Mesodermal cell (in vitro differentiated cells): ENCODE measurements around the gene OSBPL2.
A peak's percentile ranks its signal among the peaks of the same experiment; 100 is the strongest.

Experiments
- H3K27ac ChIP-seq: 2 replicates; pipeline ENCODE4 v1.7.0; 2013; ENCODE audit warnings: mild to moderate bottlenecking, low read depth, low read length, moderate library complexity; ENCODE audit not compliant: severe bottlenecking
- H3K36me3 ChIP-seq: 2 replicates; pipeline ENCODE4 v1.7.1; 2013; ENCODE audit warnings: mild to moderate bottlenecking, low read length, moderate library complexity; ENCODE audit not compliant: control insufficient read depth, insufficient read depth
- H3K4me1 ChIP-seq: one replicate; pipeline ENCODE4 v1.7.1; 2013; ENCODE audit warnings: mild to moderate bottlenecking, low read length; ENCODE audit not compliant: insufficient read depth, control insufficient read depth, poor library complexity, severe bottlenecking
- H3K4me3 ChIP-seq: 2 replicates; pipeline ENCODE4 v1.7.0; 2013; ENCODE audit warnings: low read length, control low read depth, mild to moderate bottlenecking; ENCODE audit not compliant: insufficient read depth, poor library complexity, severe bottlenecking; ENCODE audit errors: extremely low read depth
- H3K9me3 ChIP-seq: 2 replicates; pipeline ENCODE4 v1.7.1; 2013; ENCODE audit warnings: mild to moderate bottlenecking, low read length, moderate library complexity; ENCODE audit not compliant: control insufficient read depth
- WGBS, 2 experiments: methylation state at CpG; one replicate each; pipeline ENCODE4 v1.1.5; 2013; ENCODE audit warnings: missing lambda C conversion rate in 2 of 2; ENCODE audit not compliant: insufficient coverage in 2 of 2; 5-methylcytosine and 5-hydroxymethylcytosine counted together

Gene OSBPL2

GRCh38 chr20:62245911-62246280 lies 7.6 kb downstream of the OSBPL2 start:
- Histone ChIP-seq H3K9me3 (no peaks in the 10 kb centered on the region), H3K36me3 (peaks cover 26% of the 10 kb centered on the region), H3K27ac (no peak overlapping the region), H3K4me3 (no peak overlapping the region), H3K4me1 (no peaks in the 10 kb centered on the region)
- 94 to 97% methylated on average over 14 to 18 of the region's 19 CpGs for WGBS, 2 experiments

- Histone ChIP-seq H3K4me1 (no peaks in the 10 kb centered on the region), H3K27ac (no peak overlapping the region), H3K9me3 (no peaks in the 10 kb centered on the region), H3K36me3 (peaks cover 21% of the 10 kb centered on the region), H3K4me3 (no peak overlapping the region)
- WGBS, 2 experiments = 82 to 98% methylated on average over 6 to 8 of the region's 8 CpGs
Observed at GRCh38 chr20:62246431-62246830, 8.1 kb downstream of the OSBPL2 start.

DNA sequence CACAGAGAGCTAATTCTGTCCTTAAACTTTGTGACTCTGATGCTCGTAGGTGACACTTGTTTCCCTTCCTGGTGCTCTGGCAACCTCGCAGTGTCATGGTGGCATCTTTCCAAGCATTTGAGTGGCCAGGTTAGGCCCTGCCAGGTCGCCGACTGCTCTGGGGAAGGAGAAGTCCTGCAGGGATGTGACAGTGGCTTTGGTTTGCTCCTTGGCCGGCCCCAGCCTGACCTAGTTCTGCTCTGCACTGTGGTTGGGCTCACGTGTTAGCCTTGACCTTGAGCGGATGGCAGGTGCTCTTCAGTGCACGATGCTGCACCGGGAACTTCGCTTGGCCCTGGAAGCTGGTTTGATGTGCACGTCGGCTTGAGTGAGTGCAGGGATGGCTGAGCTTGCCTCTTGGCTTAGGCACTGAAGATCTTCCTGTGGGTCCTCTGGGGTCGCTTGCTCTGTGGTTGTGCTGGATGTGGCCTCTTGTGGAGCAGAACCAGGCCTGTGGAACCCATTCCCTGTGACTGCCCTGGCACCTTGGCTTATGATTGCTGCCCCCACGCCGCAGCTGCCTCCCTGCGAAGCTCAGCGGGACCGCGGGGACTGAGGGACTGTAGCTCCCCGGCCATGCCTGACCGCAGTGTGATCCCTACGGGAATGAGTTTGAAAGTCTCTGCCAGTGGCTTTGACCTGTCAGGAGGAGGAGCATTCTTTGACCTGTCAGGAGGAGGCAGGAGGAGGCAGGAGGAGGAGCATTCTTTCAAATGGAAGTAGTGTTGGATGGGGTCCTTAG lies 8.7 kb downstream of the OSBPL2 start:
- Histone ChIP-seq H3K36me3 (peaks cover 19% of the 10 kb centered on the region), H3K9me3 (no peaks in the 10 kb centered on the region), H3K4me1 (no peaks in the 10 kb centered on the region), H3K27ac (no peak overlapping the region), H3K4me3 (no peak overlapping the region)
- WGBS, 2 experiments = 75 to 81% methylated on average over 17 to 22 of the region's 22 CpGs

DNA sequence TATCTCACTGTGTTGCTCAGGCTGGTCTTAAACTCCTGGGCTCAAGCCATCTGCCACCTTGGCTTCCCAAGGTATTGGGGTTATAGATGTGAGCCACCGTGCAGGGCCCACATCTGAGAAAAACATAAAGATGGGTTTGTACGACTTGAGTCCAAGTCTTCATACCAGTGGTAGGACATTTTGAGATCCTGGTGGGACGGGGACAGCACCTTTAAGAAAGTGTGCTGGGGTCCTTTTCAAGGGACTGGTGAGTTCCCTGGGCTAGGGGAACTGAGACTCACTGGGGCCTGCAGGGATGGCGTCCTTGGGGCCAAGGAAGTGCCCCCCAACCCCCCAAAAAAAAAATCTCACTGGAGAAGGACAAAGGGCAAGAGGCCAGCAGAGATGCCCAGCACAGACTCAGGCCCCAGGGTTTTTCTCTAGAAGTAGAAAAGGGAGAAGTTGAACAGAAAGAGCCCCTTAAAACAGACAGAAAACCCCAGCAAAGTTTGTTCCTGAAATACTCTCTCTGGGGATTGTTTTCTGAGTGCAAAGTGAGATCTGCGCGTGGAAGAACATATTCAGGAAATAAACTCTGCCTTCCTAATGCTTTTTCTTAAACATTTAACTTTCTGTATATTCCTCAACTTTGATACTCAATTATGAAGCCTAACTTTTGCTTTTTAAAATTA lies 10.7 kb downstream of the OSBPL2 start:
- peaks cover 7% of the 10 kb centered on the region for H3K36me3 ChIP-seq
- 91 to 100% methylated on average over 3 of the region's 6 CpGs for WGBS, 2 experiments
- H3K27ac ChIP-seq = no peak overlapping the region
- no peak overlapping the region for H3K4me3 ChIP-seq
- no peaks in the 10 kb centered on the region for H3K9me3 ChIP-seq
- H3K4me1 ChIP-seq = no peaks in the 10 kb centered on the region

DNA sequence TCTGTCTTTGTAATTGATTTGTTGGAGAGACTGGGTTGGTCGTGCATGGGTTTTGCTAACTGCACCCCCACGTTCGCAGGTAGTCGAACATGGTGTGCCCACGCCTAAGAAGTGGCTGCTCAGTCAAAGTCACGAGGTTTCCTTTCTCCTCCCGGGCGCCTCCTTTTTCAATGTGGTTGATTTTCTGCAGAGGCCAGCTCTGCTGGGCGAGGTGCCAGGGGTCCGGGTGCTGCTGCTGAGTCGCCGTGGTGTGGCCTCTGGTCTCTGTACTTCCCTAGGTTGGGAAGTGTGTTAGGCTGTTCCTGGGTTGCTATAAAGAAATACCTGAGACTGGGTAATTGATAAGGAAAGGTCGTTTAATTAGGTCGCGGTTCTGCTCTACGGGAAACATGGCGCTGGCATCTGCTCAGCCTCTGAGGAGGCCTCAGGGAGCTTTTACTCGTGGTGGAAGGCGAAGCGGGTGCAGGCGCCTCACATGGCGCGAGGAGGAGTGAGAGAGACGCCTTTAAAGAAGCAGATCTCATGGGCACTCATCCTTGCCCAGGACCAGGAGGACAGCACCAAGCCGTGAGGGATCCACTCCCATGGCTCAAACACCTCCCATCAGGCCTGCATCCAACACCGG lies 14.1 kb downstream of the OSBPL2 start:
- Histone ChIP-seq H3K27ac (no peak overlapping the region), H3K4me1 (no peaks in the 10 kb centered on the region), H3K9me3 (no peaks in the 10 kb centered on the region), H3K36me3 (peaks cover 22% of the 10 kb centered on the region), H3K4me3 (no peak overlapping the region)
- WGBS, 2 experiments = 93 to 97% methylated on average over 23 to 25 of the region's 26 CpGs

- no peak overlapping the region for H3K27ac ChIP-seq
- 77 to 81% methylated on average over 3 to 4 of the region's 6 CpGs for WGBS, 2 experiments
- peaks cover 6% of the 10 kb centered on the region for H3K4me1 ChIP-seq
- peaks cover 22% of the 10 kb centered on the region for H3K36me3 ChIP-seq
- H3K9me3 ChIP-seq = no peaks in the 10 kb centered on the region
- no peak overlapping the region for H3K4me3 ChIP-seq
Observed at GRCh38 chr20:62253398-62253797, 15.1 kb downstream of the OSBPL2 start.

DNA sequence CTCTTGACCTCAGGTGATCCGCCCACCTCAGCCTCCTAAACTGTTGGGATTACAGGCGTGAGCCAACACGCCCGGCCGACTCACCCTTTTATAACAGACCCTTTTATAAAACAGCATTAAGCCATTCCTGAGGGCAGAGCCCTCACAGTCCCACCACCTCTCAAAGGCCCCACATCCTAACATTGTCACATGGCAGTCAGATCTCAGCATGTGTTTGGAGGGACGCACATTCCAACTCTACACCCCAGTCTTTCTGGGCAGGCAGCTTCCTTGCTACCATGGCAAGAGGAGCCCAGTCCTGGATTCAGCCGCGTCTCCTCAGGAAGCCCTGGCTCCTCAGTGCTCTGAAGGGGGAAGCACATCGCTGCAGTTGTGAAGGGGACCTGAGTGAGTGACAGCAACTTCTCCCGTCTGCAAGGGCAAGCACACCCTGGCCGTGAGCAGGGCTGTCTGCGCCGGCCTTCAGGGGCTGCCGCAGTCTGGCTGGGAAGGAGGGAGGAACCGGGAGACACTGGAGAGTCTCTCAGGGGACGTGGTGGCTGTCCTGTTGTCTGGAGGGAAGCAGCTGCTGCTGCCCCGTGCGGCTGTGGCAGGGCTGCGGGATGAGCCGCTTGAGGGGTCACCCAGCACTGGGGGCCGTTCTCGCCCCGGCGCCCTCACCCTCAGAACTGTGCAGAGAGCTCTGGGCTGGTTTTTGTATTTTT lies 15.9 kb downstream of the OSBPL2 start:
- H3K36me3 ChIP-seq = peaks cover 26% of the 10 kb centered on the region
- H3K4me3 ChIP-seq = no peak overlapping the region
- WGBS, 2 experiments = 86 to 91% methylated on average over 19 to 23 of the region's 24 CpGs
- no peaks in the 10 kb centered on the region for H3K9me3 ChIP-seq
- peak overlapping the region; percentile 16 for H3K27ac ChIP-seq
- H3K4me1 ChIP-seq = peaks cover 13% of the 10 kb centered on the region

- 95 to 97% methylated on average over 9 to 10 of the region's 10 CpGs for WGBS, 2 experiments
- Histone ChIP-seq H3K4me3 (no peak overlapping the region), H3K27ac (no peak overlapping the region), H3K9me3 (no peaks in the 10 kb centered on the region), H3K4me1 (peaks cover 13% of the 10 kb centered on the region), H3K36me3 (peaks cover 40% of the 10 kb centered on the region)
Observed at GRCh38 chr20:62255976-62256375, 17.7 kb downstream of the OSBPL2 start.

DNA sequence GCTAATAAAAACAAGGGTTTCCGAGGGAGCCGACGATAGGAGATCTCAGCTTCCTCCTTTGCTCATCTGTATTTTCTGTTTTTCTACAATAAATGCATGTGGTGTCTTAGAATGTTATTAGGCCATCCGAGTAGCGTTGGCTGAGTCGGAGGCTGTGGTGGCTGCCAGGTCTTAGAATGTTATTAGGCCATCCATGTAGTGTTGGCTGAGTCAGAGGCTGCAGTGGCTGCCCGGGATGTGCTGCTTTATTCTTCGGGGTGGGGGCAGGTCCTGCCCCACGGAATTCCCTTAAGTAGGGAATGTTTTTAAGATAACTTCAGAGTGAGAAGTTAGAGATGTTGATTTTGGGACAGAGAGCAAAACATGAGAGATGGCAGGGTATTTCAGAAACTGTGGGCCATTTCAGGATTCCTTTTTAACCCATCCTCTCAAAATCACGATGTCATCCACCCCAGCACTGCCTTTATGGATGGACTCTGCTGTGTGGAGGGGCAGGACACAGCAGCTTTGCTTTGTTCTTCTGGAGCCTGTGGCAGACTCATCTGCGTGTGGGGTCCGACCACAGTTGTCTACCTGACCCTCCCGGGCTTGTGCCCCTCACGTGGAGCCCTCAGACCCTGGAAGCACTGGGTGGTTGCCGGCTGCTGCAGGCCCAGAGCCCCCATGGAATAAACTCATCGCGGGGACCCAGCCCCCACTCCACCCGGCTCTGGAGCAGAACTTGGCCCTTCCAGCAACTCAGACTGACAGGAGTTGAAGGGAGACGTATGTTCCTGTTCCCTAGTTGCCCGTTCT lies 20.4 kb downstream of the OSBPL2 start:
- WGBS, 2 experiments = 91 to 94% methylated on average over 11 to 19 of the region's 20 CpGs
- Histone ChIP-seq H3K36me3 (peaks cover 60% of the 10 kb centered on the region), H3K27ac (peak overlapping the region; percentile 29), H3K4me1 (peaks cover 13% of the 10 kb centered on the region), H3K4me3 (no peak overlapping the region), H3K9me3 (no peaks in the 10 kb centered on the region)

GRCh38 chr20:62259294-62259565 lies 20.9 kb downstream of the OSBPL2 start:
- peaks cover 65% of the 10 kb centered on the region for H3K36me3 ChIP-seq
- 97 to 99% methylated on average over 8 of the region's 8 CpGs for WGBS, 2 experiments
- peaks cover 13% of the 10 kb centered on the region for H3K4me1 ChIP-seq
- H3K4me3 ChIP-seq = no peak overlapping the region
- no peak overlapping the region for H3K27ac ChIP-seq
- H3K9me3 ChIP-seq = no peaks in the 10 kb centered on the region
